Measurements from ENCODE around the gene KIF24.

DNA sequence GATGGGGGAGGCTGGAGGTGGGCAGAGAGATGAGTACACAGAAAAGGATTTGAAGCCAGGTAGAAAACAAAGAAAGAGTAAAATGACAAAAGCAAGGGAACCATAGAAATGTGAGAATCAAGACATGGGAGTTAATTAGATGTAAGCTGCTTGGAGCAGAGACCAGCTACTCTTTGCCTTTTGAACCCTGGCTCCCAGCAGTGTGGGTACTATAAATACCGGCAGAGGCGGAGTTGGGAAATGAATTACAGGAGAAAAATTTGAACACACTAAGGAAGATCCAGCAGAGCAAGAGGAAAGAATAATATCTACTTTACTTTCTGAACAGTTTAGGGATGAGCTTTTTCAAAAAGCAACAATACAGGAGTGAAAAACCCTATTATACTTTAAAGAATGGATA is 36.5 kb downstream of the KIF24 start:
- TF ChIP-seq CTCF (conservative IDR thresholded peaks at IDR 0.05) (no peak), ZFX (IDR thresholded peaks at IDR 0.05) (no peak)

Measured in C4-2B (cell line).